A549 (cell line): ENCODE data around the gene MAPK8IP3.

ENCODE experiments used
- BHLHE40 ChIP-seq: IDR thresholded peaks from 2 replicates; pipeline ENCODE4 v1.6.1; 2012; ENCODE audit warnings: low read depth, low read length, inconsistent platforms
- CEBPB ChIP-seq, 2 experiments: fragments of >200 bp in 1 of 2; sonication (Bioruptor Twin) in 1 of 2; formaldehyde crosslinking in 1 of 2; IDR thresholded peaks; 2 replicates each; pipeline ENCODE4 v1.6.1; 2012 to 2016
- MAFK ChIP-seq: fragments of 450-650 bp; IDR thresholded peaks from 2 replicates; pipeline ENCODE4 v1.6.1; 2014; ENCODE audit not compliant: partially characterized antibody
- MAZ ChIP-seq: fragments of 150-350 bp; IDR thresholded peaks from 2 replicates; pipeline ENCODE4 v1.6.1; 2014; ENCODE audit warnings: antibody characterized with exemption, low read depth, low read length, borderline replicate concordance
- POLR2A ChIP-seq: IDR thresholded peaks from 2 replicates; pipeline ENCODE4 v1.6.1; 2012; ENCODE audit warnings: mild to moderate bottlenecking, low read length
- RFX5 ChIP-seq: fragments of 450-650 bp; IDR thresholded peaks from 2 replicates; pipeline ENCODE4 v1.7.1; 2014; ENCODE audit warnings: antibody characterized with exemption, mild to moderate bottlenecking, moderate library complexity
- SREBF2 ChIP-seq: fragments of 450-650 bp; IDR thresholded peaks from 2 replicates; pipeline ENCODE4 v1.6.1; 2014; ENCODE audit warnings: mild to moderate bottlenecking, moderate library complexity
- ZC3H11A ChIP-seq: fragments of 450-650 bp; IDR thresholded peaks from 2 replicates; pipeline ENCODE4 v1.6.1; 2014; ENCODE audit warnings: antibody characterized with exemption, mild to moderate bottlenecking
- TF ChIP-seq, protein P1 (sequence below): fragments of 250-450 bp; sonication (Bioruptor Pico); IDR thresholded peaks from 2 replicates; pipeline ENCODE4 v1.5.0; 2021; ENCODE audit warnings: mild to moderate bottlenecking, moderate library complexity, borderline replicate concordance
- TF ChIP-seq, protein P2 (sequence below): fragments of >200 bp; sonication (Bioruptor Twin); formaldehyde crosslinking; IDR thresholded peaks from 3 replicates; pipeline ENCODE4 v1.5.1; 2016
- TF ChIP-seq, protein P3 (sequence below): fragments of 200-600 bp; sonication (generic); IDR thresholded peaks from 2 replicates; pipeline ENCODE4 v1.6.1; 2016; ENCODE audit warnings: antibody characterized with exemption, mild to moderate bottlenecking, moderate library complexity
- TF ChIP-seq, protein P4 (sequence below): fragments of >200 bp; sonication (Bioruptor Twin); formaldehyde crosslinking; IDR thresholded peaks from 3 replicates; pipeline ENCODE4 v1.6.1; 2016
- TF ChIP-seq, protein P5 (sequence below): IDR thresholded peaks from 2 replicates; pipeline ENCODE4 v1.6.1; 2012

DNA sequence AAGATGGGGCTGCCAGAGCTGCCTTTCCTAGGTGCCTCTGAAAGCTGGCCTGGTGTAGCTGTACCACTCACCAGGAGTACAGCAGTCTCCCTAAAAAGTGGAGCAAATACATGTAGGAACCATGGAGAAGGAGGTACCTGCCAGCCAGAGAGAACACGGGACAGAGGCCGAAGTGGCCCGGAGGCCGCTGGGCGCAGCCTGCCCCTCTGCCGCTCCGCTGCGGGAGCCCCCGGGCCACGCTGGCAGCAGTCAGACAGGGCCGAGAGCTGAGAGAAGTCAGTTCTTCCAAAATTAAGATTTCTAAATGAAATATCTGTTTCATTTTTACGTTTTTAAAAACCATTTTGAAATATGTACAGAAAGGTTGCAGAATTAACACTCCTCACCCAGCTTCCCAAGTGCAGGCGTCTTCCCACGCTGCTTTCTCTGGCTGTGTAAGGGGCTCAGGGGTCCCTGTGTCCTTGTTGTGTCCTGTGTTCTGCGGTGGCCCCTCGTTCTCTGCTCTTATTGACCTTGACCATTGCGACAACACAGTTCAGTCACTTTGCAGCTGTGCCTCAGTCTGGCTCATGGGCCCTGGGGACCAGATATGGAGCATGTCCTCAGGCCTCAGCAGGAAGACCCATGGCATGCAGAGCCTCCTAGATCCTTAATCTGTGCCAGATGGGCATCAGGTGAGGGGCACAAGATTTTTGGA is 5.0 kb downstream of the MAPK8IP3 start:
- no peak for TF ChIP-seq MAFK
- TF ChIP-seq, protein P1, sequence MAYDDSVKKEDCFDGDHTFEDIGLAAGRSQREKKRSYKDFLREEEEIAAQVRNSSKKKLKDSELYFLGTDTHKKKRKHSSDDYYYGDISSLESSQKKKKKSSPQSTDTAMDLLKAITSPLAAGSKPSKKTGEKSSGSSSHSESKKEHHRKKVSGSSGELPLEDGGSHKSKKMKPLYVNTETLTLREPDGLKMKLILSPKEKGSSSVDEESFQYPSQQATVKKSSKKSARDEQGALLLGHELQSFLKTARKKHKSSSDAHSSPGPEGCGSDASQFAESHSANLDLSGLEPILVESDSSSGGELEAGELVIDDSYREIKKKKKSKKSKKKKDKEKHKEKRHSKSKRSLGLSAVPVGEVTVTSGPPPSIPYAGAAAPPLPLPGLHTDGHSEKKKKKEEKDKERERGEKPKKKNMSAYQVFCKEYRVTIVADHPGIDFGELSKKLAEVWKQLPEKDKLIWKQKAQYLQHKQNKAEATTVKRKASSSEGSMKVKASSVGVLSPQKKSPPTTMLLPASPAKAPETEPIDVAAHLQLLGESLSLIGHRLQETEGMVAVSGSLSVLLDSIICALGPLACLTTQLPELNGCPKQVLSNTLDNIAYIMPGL (CRISPR knock-in tag): no peak
- TF ChIP-seq, protein P2, sequence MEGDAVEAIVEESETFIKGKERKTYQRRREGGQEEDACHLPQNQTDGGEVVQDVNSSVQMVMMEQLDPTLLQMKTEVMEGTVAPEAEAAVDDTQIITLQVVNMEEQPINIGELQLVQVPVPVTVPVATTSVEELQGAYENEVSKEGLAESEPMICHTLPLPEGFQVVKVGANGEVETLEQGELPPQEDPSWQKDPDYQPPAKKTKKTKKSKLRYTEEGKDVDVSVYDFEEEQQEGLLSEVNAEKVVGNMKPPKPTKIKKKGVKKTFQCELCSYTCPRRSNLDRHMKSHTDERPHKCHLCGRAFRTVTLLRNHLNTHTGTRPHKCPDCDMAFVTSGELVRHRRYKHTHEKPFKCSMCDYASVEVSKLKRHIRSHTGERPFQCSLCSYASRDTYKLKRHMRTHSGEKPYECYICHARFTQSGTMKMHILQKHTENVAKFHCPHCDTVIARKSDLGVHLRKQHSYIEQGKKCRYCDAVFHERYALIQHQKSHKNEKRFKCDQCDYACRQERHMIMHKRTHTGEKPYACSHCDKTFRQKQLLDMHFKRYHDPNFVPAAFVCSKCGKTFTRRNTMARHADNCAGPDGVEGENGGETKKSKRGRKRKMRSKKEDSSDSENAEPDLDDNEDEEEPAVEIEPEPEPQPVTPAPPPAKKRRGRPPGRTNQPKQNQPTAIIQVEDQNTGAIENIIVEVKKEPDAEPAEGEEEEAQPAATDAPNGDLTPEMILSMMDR: no peak
- TF ChIP-seq CEBPB (IDR thresholded peaks at IDR 0.05): no peak
- no peak for TF ChIP-seq SREBF2
- TF ChIP-seq MAZ: no peak
- no peak for TF ChIP-seq RFX5
- TF ChIP-seq, protein P3, sequence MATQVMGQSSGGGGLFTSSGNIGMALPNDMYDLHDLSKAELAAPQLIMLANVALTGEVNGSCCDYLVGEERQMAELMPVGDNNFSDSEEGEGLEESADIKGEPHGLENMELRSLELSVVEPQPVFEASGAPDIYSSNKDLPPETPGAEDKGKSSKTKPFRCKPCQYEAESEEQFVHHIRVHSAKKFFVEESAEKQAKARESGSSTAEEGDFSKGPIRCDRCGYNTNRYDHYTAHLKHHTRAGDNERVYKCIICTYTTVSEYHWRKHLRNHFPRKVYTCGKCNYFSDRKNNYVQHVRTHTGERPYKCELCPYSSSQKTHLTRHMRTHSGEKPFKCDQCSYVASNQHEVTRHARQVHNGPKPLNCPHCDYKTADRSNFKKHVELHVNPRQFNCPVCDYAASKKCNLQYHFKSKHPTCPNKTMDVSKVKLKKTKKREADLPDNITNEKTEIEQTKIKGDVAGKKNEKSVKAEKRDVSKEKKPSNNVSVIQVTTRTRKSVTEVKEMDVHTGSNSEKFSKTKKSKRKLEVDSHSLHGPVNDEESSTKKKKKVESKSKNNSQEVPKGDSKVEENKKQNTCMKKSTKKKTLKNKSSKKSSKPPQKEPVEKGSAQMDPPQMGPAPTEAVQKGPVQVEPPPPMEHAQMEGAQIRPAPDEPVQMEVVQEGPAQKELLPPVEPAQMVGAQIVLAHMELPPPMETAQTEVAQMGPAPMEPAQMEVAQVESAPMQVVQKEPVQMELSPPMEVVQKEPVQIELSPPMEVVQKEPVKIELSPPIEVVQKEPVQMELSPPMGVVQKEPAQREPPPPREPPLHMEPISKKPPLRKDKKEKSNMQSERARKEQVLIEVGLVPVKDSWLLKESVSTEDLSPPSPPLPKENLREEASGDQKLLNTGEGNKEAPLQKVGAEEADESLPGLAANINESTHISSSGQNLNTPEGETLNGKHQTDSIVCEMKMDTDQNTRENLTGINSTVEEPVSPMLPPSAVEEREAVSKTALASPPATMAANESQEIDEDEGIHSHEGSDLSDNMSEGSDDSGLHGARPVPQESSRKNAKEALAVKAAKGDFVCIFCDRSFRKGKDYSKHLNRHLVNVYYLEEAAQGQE: no peak
- TF ChIP-seq, protein P4, sequence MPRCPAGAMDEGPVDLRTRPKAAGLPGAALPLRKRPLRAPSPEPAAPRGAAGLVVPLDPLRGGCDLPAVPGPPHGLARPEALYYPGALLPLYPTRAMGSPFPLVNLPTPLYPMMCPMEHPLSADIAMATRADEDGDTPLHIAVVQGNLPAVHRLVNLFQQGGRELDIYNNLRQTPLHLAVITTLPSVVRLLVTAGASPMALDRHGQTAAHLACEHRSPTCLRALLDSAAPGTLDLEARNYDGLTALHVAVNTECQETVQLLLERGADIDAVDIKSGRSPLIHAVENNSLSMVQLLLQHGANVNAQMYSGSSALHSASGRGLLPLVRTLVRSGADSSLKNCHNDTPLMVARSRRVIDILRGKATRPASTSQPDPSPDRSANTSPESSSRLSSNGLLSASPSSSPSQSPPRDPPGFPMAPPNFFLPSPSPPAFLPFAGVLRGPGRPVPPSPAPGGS: no peak
- TF ChIP-seq, protein P5, sequence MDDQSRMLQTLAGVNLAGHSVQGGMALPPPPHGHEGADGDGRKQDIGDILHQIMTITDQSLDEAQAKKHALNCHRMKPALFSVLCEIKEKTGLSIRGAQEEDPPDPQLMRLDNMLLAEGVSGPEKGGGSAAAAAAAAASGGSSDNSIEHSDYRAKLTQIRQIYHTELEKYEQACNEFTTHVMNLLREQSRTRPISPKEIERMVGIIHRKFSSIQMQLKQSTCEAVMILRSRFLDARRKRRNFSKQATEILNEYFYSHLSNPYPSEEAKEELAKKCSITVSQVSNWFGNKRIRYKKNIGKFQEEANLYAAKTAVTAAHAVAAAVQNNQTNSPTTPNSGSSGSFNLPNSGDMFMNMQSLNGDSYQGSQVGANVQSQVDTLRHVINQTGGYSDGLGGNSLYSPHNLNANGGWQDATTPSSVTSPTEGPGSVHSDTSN: no peak
- no peak for TF ChIP-seq BHLHE40
- TF ChIP-seq ZC3H11A: no peak
- TF ChIP-seq POLR2A: no peak
